Keratinocyte (primary cell): ENCODE results near the gene TRDN. TPM values are rescaled to one million over a fixed set of nuclear protein-coding genes. Genes with fewer than 3 reads are reported as not detected.

ENCODE experiments used
- DNase-seq: peaks from one replicate; pipeline ENCODE4 v3.0.0-alpha.2; 2011; ENCODE audit warnings: low read depth, missing footprints, low spot score
- FAIRE-seq: peaks from 2 replicates; lab custom pipeline; 2011; peaks lifted over from hg19 to GRCh38; lab: Jason Lieb, UNC
- H2AFZ ChIP-seq: 2 replicates; pipeline ENCODE4 v1.6.0; 2012; ENCODE audit warnings: low read length, control low read depth, inconsistent platforms; ENCODE audit not compliant: control insufficient read depth
- H3K27ac ChIP-seq: 2 replicates; pipeline ENCODE4 v1.5.1; 2011; ENCODE audit warnings: low read length; ENCODE audit not compliant: control insufficient read depth, insufficient read depth
- H3K27me3 ChIP-seq: 3 replicates; pipeline ENCODE4 v1.6.0; 2011; ENCODE audit warnings: low read length; ENCODE audit not compliant: control insufficient read depth, insufficient read depth; ENCODE audit errors: extremely low read depth
- H3K36me3 ChIP-seq, 2 experiments: 2 replicates in 1 of 2; 3 replicates in 1 of 2; pipeline ENCODE4 v1.5.1; 2011; ENCODE audit warnings: low read length in 2 of 2, mild to moderate bottlenecking in 1 of 2; ENCODE audit not compliant: control insufficient read depth in 2 of 2, insufficient read depth in 2 of 2; ENCODE audit errors: extremely low read depth in 1 of 2
- H3K4me1 ChIP-seq: 3 replicates; pipeline ENCODE4 v1.5.1; 2011; ENCODE audit warnings: low read length; ENCODE audit not compliant: control insufficient read depth, insufficient read depth; ENCODE audit errors: extremely low read depth
- H3K4me2 ChIP-seq: 3 replicates; pipeline ENCODE4 v1.6.0; 2011; ENCODE audit warnings: low read depth, low read length; ENCODE audit not compliant: control insufficient read depth, insufficient read depth; ENCODE audit errors: extremely low read depth
- H3K4me3 ChIP-seq, 3 experiments: fragments of 200-600 bp in 1 of 3; sonication (generic) in 1 of 3; 2 replicates in 2 of 3; 3 replicates in 1 of 3; pipeline ENCODE4 v1.5.1; 2011 to 2016; ENCODE audit warnings: low read length in 3 of 3, mild to moderate bottlenecking in 3 of 3, control low read depth in 2 of 3, inconsistent platforms in 1 of 3, low read depth in 1 of 3, mixed read lengths in 1 of 3, mixed run types in 1 of 3, moderate library complexity in 1 of 3; ENCODE audit not compliant: control insufficient read depth in 2 of 3, insufficient read depth in 2 of 3; ENCODE audit errors: extremely low read depth in 1 of 3
- H3K79me2 ChIP-seq: 2 replicates; pipeline ENCODE4 v1.6.0; 2012; ENCODE audit warnings: low read length; ENCODE audit not compliant: control insufficient read depth, insufficient read depth
- H3K9ac ChIP-seq: 3 replicates; pipeline ENCODE4 v1.6.0; 2011; ENCODE audit warnings: low read length; ENCODE audit not compliant: control insufficient read depth, insufficient read depth; ENCODE audit errors: extremely low read depth
- H3K9me1 ChIP-seq: 3 replicates; pipeline ENCODE4 v1.6.0; 2011; ENCODE audit warnings: low read length; ENCODE audit not compliant: control insufficient read depth, insufficient read depth; ENCODE audit errors: extremely low read depth
- H3K9me3 ChIP-seq: 2 replicates; pipeline ENCODE4 v1.5.1; 2012; ENCODE audit warnings: low read depth, low read length; ENCODE audit not compliant: control insufficient read depth
- H4K20me1 ChIP-seq: 3 replicates; pipeline ENCODE4 v1.6.0; 2011; ENCODE audit warnings: low read length; ENCODE audit not compliant: control insufficient read depth, insufficient read depth; ENCODE audit errors: extremely low read depth
- CTCF ChIP-seq, 3 experiments: IDR thresholded peaks in 1 of 3; conservative IDR thresholded peaks in 1 of 3; optimal IDR thresholded peaks in 1 of 3; 2 replicates in 2 of 3; 3 replicates in 1 of 3; pipeline versions ENCODE3 to v1.5.1; 2011; ENCODE audit warnings: low read length in 3 of 3, mild to moderate bottlenecking in 3 of 3, moderate library complexity in 2 of 3, control low read depth in 1 of 3, inconsistent platforms in 1 of 3; ENCODE audit not compliant: insufficient read depth in 2 of 3; ENCODE audit errors: extremely low read depth in 1 of 3
- EZH2 ChIP-seq: IDR thresholded peaks from one replicate; pipeline ENCODE4 v1.6.1; 2012; ENCODE audit warnings: inconsistent platforms, mild to moderate bottlenecking, low read length, moderate library complexity
- dilution Hi-C: fragments of 300-500 bp; cut with MboI; formaldehyde crosslinking; loops from one replicate; pipeline ENCODE4 v1.7.0; 2020; ENCODE audit warnings: low sequenced_read_pairs; ENCODE audit not compliant: extremely low pct_ligation_motif_present
- polyA plus RNA-seq, 5 experiments: library from polyadenylated mRNA; depleted of rRNA in 3 of 5; stranded (reverse) in 3 of 5; stranded (forward) in 1 of 5; unstranded in 1 of 5; fragments of >200 nt; gene quantifications; 1 replicate in 1 of 5; 2 replicates in 3 of 5; 3 replicates in 1 of 5; pipeline versions ENCODE4 v1.2.1 to v1.2.3, GENCODE V29; 2011 to 2012; ENCODE audit warnings: missing spikeins in 2 of 5, low read depth in 1 of 5, low replicate concordance in 1 of 5

Gene TRDN
- polyA plus RNA-seq, 1 donor (not counting 4 experiments of a cell fraction or from before 2014, with no cell fraction given), result not detected

GRCh38 chr6:123415844-123416468 lies 220.8 kb downstream of the TRDN start:
- H3K9ac ChIP-seq, result no peak overlapping the region
- no peaks in the 10 kb centered on the region for H3K9me3 ChIP-seq
- FAIRE-seq, result no peak
- H3K9me1 ChIP-seq, result no peaks in the 10 kb centered on the region
- dilution Hi-C loops, result loop anchor here (25.0 kb wide), 1 partner anchor 296 kb away; no protein-coding TSS in a partner anchor
- no peak overlapping the region for H3K4me2 ChIP-seq
- H3K79me2 ChIP-seq, result no peaks in the 10 kb centered on the region
- H3K4me3 ChIP-seq, result no peak overlapping the region
- no peak overlapping the region for H2AFZ ChIP-seq
- no peaks in the 10 kb centered on the region for H3K36me3 ChIP-seq
- no peaks in the 10 kb centered on the region for H4K20me1 ChIP-seq
- DNase-seq, result no peak
- H3K27ac ChIP-seq, result no peak overlapping the region
- no peaks in the 10 kb centered on the region for H3K27me3 ChIP-seq
- TF ChIP-seq EZH2 (no peak), CTCF (optimal IDR thresholded peaks at IDR 0.05 in 1 of 3, IDR thresholded peaks at IDR 0.05 in 1 of 3, conservative IDR thresholded peaks at IDR 0.05 in 1 of 3; ENCODE audit: extremely low read depth in 1 of 3, insufficient read depth in 2 of 3, low read length in 3 of 3) (peak; percentile 35 to 57 (median 50))
- no peaks in the 10 kb centered on the region for H3K4me1 ChIP-seq

GRCh38 chr6:123404975-123405374 lies 231.8 kb downstream of the TRDN start:
- no peak for FAIRE-seq
- dilution Hi-C loops, result loop anchor here (25.0 kb wide), 1 partner anchor 307 kb away; no protein-coding TSS in a partner anchor
- no peaks in the 10 kb centered on the region for H3K9me1 ChIP-seq

More at GRCh38 chr6:123404975-123405374, 231.8 kb downstream of the TRDN start:
- Histone ChIP-seq H3K4me1 (no peaks in the 10 kb centered on the region), H4K20me1 (no peaks in the 10 kb centered on the region), H3K9ac (no peak overlapping the region), H2AFZ (no peak overlapping the region), H3K27me3 (no peaks in the 10 kb centered on the region), H3K4me3 (no peak overlapping the region), H3K36me3 (no peaks in the 10 kb centered on the region), H3K79me2 (no peaks in the 10 kb centered on the region), H3K4me2 (no peak overlapping the region), H3K27ac (no peak overlapping the region), H3K9me3 (no peaks in the 10 kb centered on the region)
- no peak for DNase-seq
- no peak for TF ChIP-seq CTCF (optimal IDR thresholded peaks at IDR 0.05 in 1 of 3, IDR thresholded peaks at IDR 0.05 in 1 of 3, conservative IDR thresholded peaks at IDR 0.05 in 1 of 3; ENCODE audit: extremely low read depth in 1 of 3, insufficient read depth in 2 of 3, low read length in 3 of 3)
- TF ChIP-seq EZH2, result no peak
